ENCODE results near the gene IL27RA. TPM values are rescaled to one million over a fixed set of nuclear protein-coding genes. Genes with fewer than 3 reads are reported as not detected.

The IL27RA gene
- total RNA-seq, 1 donor from 2014 or later, result 8.6 TPM

DNA sequence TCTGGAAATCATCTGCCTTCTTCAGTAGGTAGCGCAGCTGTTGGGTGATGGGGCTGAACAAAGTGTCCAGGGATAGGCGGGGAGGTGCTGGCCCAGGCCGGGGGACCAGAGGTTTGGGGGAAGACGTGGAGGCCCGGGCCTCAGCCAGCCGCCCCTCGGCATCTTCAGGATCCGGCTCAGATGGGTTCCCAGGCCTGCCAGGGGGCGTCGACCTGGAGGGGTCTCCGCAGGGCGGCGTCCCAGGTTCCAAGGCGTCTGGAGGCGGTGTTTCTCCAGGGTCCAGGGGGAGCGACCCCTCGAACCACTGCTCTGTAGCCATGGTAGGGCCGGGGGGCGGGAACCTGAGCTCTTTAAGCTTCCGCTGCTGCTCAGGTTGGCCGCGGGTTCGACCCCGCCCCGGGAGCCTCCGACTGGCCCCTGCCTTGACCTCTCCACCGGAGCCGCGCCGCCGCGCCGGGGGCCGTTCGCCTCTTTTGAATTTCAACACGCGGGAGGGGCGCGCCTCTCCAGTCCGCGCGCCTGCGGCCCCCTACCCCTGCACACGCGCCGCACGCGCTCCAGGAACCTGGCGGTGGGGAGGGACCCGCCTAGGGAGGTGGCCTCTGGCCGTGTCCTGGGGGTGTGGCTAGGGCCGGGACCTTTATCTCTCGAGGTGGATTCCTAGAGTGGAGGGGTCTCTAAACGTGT is 53.9 kb downstream of the IL27RA start, which contains the start of gene C19orf67:
TSS of gene C19orf67 (minus strand) at position 475 of the 687 bp plus-strand sequence. CDS start at position 319, 156 bp downstream.
- DNase-seq (ENCODE audit: low read depth, low spot score), result no peak

GRCh38 chr19:14086098-14086497 is 54.5 kb downstream of the IL27RA start:
- DNase-seq (ENCODE audit: low read depth, low spot score), result no peak

DNA sequence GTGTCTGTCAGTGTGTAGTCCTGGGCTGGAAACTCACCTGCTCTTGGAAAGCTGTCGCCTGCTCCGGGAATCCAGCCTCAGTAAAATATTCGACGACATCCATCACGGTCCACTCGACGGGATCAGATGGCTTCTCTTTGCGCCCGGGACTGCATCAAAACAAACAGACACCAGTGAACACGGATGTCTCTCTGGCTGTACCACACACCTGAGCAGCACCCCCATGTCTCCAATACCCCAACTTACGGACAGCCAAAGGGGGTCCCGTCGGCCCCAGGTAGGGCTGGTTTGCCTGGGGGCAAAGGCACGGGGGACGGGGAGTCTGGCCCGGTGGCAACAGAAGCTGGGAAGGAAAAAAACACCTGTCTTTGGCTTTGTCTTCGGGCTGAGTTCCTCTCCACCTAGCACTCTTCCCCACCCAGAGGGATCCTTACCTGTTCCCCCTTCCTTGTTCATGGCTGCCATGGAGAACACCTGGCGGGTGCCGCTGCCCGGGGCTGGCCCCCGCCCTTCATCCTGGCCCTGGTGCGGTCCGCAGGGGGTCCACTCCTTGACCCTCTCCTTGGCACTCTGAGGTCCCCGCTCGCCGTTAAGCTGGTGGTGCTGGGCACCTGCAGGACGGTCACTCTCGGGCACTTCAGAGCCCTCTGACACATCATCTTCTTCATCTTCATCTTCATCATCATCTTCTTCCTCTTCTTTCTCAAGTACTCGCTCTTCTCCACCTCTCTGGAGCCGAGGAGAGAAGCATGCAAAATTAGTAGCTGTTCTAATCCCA is 57.3 kb downstream of the IL27RA start:
- no peak for DNase-seq (ENCODE audit: low read depth, low spot score)

- DNase-seq (ENCODE audit: low read depth, low spot score), result no peak
These were observed 57.8 kb downstream of the IL27RA start for GRCh38 chr19:14089412-14089661.

DNA sequence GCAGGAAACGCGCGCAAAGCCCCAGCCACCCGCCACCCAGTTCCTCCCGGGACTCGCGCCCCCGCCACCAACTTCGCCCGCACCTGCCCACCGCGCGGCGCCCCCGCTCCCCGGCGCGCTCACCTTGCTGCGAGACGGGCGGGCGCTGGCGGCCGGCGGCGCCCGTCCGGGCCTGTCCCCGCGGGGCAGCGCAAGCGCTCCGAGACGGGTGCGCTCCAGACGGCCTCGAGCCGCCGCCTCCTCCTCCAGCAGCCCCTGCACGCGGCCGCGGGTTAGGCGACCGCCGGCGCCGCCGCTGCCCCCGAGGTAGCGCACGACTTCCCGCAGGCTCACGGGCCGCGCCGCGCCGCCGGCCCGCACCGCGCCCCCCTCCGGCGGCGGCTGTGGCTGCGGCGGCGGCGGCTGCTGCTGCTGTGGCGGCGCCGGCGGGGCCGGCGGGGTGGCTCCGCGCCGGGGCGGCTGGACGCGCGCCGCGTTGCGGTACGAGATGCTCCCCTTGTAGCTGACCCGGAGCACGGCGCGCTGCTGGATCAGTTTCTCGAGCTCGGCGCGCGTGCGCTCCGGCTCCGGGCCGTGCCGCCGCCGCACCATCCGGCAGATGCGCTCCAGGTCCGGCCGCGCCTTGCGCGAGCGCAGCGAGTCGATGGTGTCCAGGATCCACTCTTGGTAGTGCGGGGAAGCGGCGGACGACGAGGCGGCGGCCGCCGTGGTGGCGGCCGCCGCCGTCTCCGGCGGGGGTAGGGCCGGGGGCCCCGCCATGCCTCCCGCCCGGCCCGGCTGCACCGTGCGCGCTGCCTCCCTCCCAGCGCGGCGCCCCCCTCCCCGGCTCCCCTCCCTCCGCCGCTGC is 58.3 kb downstream of the IL27RA start:
- no peak for DNase-seq (ENCODE audit: low read depth, low spot score)

DNA sequence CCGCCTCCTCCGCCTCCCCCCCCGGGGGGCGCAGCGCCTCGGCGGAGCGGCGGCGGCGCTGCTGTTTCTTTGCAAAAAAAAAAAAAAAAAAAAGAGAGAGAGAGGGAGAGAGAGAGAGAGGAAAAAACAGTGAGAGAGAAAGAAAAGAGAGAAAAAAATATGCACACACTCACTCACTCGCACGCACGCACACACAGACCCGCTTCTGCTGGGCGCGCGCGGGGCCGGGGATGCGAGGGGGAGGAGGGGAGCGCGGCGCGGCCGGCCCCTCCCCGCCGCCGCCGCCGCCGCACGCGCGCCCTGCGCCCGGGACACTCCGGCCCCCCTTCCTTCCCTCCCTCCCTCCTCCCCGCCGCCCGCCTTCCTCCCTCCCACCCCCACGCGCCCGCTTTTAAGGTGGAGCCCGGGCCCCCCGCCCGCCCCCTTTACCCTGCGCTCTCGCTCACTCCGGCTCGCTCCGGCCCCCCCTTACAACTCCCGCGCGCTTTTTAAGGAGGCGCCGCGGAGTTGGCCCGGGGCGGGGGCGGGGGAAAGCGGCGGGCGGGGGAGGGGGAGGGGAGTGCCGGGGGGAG is 59.0 kb downstream of the IL27RA start, which contains the start of gene SAMD1:
TSS of gene SAMD1 (minus strand) at position 243 of the 572 bp plus-strand sequence.
- DNase-seq (ENCODE audit: low read depth, low spot score), result no peak

DNA sequence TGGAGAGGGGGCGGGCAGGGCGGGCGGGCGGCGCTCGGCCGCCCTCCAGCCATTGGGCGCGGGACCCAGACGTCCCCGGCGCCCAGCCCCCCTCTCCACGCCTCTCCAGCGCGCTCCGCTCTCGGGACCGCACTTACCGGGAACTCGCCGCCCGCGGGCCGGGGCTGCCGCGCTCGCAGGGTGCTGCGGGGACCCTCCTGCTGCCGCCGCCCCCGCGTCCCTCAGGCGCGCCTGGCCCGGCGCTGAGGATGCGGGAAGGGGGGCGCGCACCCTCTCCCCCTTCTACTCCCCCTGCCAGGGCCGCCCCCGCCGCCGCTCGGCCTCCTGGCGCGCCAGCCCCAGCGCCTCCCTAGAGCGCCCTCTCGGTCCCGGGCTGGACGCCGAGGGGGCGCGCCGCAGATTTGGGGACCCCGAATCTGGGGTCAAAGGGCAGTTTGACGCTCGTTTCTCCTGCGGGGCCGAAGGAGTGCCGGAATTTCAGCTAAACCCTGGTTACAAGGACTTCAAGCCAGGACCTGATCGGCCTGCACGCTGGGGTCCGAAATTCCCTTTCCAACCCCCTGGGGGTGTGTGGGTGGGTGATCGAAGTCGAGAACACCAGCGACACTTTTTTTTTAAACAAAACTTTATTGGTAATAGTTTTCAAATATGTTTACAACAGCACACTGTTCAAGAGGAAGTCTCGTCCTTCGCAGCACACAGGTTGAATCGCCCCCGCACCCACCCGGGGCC is 59.7 kb downstream of the IL27RA start:
- DNase-seq (ENCODE audit: low read depth, low spot score), result no peak

DNA sequence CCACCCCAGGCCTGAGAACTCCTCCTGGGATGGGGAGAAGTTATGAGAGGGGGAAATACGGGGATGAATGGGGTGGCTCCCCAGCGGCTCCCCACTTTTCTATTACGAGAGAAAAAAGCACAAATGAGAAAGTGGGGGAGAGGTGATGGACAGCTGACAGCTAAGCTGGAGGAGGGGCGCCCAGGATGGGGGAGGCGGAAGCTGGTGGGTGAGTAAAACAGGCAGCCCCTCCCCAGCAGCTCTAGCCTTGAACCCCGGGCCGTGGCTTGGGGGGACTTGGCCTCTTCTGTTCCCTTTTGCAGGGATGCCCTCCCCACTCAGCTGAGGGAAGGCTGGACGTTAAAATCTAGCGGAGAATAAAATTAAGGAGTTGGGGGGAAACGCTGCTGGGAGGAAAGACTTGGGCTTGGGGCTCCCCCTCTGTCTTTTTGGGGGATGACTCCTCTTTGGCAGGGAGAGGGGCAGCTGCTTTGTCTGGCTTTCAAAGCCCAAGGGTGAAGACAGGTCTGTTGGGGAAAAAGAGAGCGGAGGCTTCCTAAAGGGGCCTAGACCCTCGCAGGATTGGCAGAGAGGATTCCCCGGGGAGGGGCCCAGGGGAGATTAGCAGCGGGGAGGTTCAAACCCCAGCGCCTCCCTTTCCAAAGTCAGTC is 60.4 kb downstream of the IL27RA start:
- DNase-seq (ENCODE audit: low read depth, low spot score), result no peak

DNA sequence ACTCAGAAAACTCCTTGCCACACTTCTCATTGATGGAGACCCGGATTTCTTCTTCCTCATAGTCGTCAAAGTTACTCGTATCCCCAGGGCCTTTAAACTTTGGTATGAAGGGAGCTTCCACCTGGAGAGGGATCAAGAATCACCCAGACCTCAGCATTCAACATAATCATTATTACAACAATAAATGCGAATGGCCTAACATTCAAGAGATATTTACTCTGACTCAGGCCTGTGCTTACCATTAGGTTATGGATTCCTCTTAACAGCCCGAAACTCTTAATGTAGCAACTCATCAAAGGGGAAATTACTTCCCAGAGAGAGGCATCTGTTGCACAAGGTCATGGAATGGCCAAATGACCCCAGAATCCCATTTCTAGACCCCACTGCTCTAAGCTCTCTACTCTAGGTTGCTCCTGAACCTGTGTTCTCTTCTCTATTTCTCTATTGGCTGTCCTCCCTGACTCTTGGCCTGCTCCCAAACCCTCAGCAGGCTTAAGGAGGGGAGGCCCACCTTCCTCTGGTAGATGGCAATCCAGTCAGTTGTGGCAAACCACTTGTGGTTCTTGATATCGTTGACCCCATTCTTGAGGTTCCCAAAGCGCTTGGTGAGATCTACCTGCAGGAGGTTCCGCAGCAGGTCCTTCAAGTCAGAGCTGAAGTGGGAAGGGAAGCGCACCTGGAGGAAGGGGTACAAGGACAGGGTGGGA is 61.7 kb downstream of the IL27RA start:
- DNase-seq (ENCODE audit: low read depth, low spot score), result no peak

GRCh38 chr19:14094854-14095253 is 63.3 kb downstream of the IL27RA start:
- no peak for DNase-seq (ENCODE audit: low read depth, low spot score)

DNA sequence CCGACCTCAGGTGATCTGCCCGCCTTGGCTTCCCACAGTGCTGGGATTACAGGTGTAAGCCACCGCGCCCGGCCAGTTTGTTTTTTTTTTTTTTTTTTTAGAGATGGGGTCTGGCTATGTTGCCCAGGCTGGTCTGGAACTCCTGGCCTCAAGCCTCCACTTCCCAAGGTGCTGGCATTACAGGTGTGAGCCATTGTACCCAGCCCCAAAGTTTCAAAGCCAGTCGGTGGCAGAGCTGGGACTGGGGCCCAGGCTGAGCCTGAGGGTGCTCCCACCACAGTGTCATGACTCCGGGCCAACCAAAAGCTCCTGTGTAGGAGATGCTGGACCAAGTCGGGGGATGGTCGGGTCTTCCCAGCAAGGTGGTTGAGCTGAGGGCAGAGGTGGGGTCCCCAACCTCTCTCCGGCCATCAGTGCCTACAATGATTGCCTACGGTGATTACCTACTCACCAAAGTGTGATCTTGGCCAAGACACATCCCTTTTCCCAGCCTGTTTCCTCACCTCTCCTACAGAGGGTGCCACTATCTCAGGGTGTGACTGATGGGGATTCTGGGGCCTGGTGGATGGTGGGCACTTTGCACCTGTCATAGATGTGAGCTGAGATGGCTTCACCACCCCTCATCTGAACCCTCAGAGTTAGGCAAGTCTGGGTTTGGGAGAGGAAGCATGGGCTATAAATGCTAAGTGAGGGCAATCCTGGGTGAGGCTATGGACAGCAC is 64.9 kb downstream of the IL27RA start:
- no peak for DNase-seq (ENCODE audit: low read depth, low spot score)

GRCh38 chr19:14097532-14098151 is 66.1 kb downstream of the IL27RA start:
- DNase-seq (ENCODE audit: low read depth, low spot score), result no peak

DNA sequence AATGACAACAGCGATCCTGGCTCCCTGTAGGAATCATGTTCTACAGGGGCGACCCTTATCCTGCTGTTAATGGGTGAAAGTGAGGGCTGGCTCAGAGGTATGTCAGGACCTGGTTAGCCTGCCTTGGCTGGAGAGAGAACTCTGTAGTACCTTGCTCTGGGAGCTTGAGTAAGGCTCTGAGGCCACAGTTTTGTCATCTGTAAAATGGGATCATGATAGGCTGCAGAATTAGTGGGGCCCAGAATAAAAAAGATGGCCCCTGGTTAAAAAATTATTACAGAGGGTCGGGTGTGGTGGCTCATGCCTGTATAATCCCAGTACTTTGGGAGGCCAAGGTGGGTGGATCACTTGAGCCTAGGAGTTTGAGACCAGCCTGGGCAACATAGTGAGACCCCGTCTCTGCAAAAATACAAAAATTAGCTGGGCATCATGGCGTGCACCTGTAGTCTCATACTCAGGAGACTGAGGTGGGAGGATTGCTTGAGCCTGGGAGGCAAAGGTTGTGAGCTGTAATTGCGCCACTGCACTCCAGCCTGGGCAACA is 69.5 kb downstream of the IL27RA start:
- no peak for DNase-seq (ENCODE audit: low read depth, low spot score)

GRCh38 chr19:14102102-14102696 is 70.6 kb downstream of the IL27RA start:
- DNase-seq (ENCODE audit: low read depth, low spot score), result no peak

GRCh38 chr19:14102756-14103155 is 71.2 kb downstream of the IL27RA start:
- no peak for DNase-seq (ENCODE audit: low read depth, low spot score)
